ENCODE measurements around the gene IDI1.

- no peak for TF ChIP-seq CTCF (IDR thresholded peaks at IDR 0.05)
- TF ChIP-seq POLR2A (IDR thresholded peaks at IDR 0.05), result no peak
Observed at GRCh38 chr10:1070919-1071318, 22.0 kb upstream of the IDI1 start.
